ENCODE measurements around the gene EGR4. TPM values are rescaled to one million over a fixed set of nuclear protein-coding genes. Genes with fewer than 3 reads are reported as not detected.

EGR4 gene
- total RNA-seq (2014; rRNA removed; shearing (Covaris generic)) (not detected in 2 replicates), polyA plus RNA-seq (2016; fragmentation: Nextera tagmentation; extraction: Ambion mirVana) (0.23 TPM in 1 of 2 replicates, not detected in the other)
- long read RNA-seq, result 0 reads

DNA sequence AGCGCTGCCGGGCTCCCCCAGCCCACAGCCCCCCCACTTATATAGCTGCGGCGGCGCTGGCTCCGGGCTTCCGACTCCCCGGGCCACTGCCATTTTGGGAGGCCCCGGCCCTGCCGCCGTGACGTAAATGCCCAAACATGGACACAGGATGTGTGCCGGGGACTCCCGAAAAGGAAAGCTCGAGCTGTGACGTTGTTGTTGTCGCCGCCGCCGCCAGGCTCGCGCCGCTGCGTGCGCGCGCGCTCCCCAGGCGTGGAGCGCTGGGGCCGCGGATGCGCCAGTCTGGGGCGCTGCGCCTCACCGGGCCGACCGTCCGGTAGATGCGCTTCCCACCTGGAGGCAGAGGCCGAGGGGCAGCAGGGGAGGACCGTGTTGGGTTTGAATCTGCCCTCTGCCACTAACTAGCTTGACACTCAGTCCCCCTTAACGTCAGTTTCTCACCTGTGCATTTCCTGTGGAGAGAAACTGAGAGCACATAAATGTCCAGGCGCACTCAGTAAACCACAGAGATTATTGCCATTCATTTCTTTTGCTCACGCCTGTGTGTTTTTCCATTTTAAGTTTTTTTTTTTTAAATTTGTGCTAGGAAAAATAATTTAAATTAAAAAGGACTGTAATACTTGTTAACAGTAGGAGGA, at the start of gene EGR4:
TSS of gene EGR4 (minus strand) at position 15 of the 638 bp plus-strand sequence. CDS start 231 bp downstream, outside the sequence.
- Histone ChIP-seq H2AFZ (peak within 1 kb of the TSS; percentile 87), H3K4me1 (ENCODE audit: insufficient read depth) (peaks cover 12% of the 10 kb centered on the region; the same call in 1 of the 2 replicates), H3K27me3 (ENCODE audit: insufficient read depth) (peaks cover 91% of the 10 kb centered on the region), H3F3A (replicated peaks; ENCODE audit: low read depth) (peaks cover 9% of the 10 kb centered on the region), H3K9me2 (ENCODE audit: insufficient read depth) (no peaks in the 10 kb centered on the region), H3K79me2 (replicated peaks; ENCODE audit: insufficient read depth) (no peaks in the 10 kb centered on the region), H3K36me3 (ENCODE audit: insufficient read depth) (no peaks in the 10 kb centered on the region), H4K20me1 (replicated peaks; ENCODE audit: insufficient read depth) (peaks cover 5% of the 10 kb centered on the region), H3K4me3 (peak within 1 kb of the TSS; percentile 67), H3K27ac (ENCODE audit: low read depth) (no peak within 1 kb of the TSS), H3K4me2 (peak within 1 kb of the TSS; percentile 89)
- DNase-seq (ENCODE audit: low spot score) (peak; percentile 95), ATAC-seq (peak; percentile 54)
- Mint-ChIP-seq H3K36me3 (ENCODE audit: low read depth) (no peaks in the 10 kb centered on the region), H3K27me3 (ENCODE audit: insufficient read depth, low read depth, poor library complexity) (peaks cover 66% of the 10 kb centered on the region), H3K9me3 (no peaks in the 10 kb centered on the region), H3K4me3 (peak within 1 kb of the TSS; percentile 75), H3K27ac (no peak within 1 kb of the TSS), H3K4me1 (peaks cover 19% of the 10 kb centered on the region)
- TF ChIP-seq STAT1 (IDR thresholded peaks at IDR 0.05; ENCODE audit: unreplicated experiment) (no peak), NANOG (IDR thresholded peaks at IDR 0.05; ENCODE audit: borderline replicate concordance) (no peak), POLR2AphosphoS5 (IDR thresholded peaks at IDR 0.05; ENCODE audit: low read depth) (no peak), ZNF114 (CRISPR knock-in tag; IDR thresholded peaks at IDR 0.05) (no peak), ZNF331 (CRISPR knock-in tag; IDR thresholded peaks at IDR 0.05; ENCODE audit: low read depth) (no peak), EZH2 (IDR thresholded peaks at IDR 0.05; ENCODE audit: low read depth, unreplicated experiment) (no peak), CREB1 (CRISPR knock-in tag; IDR thresholded peaks at IDR 0.05; ENCODE audit: low read depth) (peak; percentile 94), JUNB (IDR thresholded peaks at IDR 0.05; ENCODE audit: unreplicated experiment) (no peak), EZH2phosphoT487 (IDR thresholded peaks at IDR 0.05; ENCODE audit: unreplicated experiment) (no peak)
- TF ChIP-seq, protein P1, sequence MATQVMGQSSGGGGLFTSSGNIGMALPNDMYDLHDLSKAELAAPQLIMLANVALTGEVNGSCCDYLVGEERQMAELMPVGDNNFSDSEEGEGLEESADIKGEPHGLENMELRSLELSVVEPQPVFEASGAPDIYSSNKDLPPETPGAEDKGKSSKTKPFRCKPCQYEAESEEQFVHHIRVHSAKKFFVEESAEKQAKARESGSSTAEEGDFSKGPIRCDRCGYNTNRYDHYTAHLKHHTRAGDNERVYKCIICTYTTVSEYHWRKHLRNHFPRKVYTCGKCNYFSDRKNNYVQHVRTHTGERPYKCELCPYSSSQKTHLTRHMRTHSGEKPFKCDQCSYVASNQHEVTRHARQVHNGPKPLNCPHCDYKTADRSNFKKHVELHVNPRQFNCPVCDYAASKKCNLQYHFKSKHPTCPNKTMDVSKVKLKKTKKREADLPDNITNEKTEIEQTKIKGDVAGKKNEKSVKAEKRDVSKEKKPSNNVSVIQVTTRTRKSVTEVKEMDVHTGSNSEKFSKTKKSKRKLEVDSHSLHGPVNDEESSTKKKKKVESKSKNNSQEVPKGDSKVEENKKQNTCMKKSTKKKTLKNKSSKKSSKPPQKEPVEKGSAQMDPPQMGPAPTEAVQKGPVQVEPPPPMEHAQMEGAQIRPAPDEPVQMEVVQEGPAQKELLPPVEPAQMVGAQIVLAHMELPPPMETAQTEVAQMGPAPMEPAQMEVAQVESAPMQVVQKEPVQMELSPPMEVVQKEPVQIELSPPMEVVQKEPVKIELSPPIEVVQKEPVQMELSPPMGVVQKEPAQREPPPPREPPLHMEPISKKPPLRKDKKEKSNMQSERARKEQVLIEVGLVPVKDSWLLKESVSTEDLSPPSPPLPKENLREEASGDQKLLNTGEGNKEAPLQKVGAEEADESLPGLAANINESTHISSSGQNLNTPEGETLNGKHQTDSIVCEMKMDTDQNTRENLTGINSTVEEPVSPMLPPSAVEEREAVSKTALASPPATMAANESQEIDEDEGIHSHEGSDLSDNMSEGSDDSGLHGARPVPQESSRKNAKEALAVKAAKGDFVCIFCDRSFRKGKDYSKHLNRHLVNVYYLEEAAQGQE (IDR thresholded peaks at IDR 0.05; ENCODE audit: unreplicated experiment), result no peak
- TF ChIP-seq, protein P2, sequence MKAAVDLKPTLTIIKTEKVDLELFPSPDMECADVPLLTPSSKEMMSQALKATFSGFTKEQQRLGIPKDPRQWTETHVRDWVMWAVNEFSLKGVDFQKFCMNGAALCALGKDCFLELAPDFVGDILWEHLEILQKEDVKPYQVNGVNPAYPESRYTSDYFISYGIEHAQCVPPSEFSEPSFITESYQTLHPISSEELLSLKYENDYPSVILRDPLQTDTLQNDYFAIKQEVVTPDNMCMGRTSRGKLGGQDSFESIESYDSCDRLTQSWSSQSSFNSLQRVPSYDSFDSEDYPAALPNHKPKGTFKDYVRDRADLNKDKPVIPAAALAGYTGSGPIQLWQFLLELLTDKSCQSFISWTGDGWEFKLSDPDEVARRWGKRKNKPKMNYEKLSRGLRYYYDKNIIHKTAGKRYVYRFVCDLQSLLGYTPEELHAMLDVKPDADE (IDR thresholded peaks at IDR 0.05), result no peak
- TF ChIP-seq, protein P3, sequence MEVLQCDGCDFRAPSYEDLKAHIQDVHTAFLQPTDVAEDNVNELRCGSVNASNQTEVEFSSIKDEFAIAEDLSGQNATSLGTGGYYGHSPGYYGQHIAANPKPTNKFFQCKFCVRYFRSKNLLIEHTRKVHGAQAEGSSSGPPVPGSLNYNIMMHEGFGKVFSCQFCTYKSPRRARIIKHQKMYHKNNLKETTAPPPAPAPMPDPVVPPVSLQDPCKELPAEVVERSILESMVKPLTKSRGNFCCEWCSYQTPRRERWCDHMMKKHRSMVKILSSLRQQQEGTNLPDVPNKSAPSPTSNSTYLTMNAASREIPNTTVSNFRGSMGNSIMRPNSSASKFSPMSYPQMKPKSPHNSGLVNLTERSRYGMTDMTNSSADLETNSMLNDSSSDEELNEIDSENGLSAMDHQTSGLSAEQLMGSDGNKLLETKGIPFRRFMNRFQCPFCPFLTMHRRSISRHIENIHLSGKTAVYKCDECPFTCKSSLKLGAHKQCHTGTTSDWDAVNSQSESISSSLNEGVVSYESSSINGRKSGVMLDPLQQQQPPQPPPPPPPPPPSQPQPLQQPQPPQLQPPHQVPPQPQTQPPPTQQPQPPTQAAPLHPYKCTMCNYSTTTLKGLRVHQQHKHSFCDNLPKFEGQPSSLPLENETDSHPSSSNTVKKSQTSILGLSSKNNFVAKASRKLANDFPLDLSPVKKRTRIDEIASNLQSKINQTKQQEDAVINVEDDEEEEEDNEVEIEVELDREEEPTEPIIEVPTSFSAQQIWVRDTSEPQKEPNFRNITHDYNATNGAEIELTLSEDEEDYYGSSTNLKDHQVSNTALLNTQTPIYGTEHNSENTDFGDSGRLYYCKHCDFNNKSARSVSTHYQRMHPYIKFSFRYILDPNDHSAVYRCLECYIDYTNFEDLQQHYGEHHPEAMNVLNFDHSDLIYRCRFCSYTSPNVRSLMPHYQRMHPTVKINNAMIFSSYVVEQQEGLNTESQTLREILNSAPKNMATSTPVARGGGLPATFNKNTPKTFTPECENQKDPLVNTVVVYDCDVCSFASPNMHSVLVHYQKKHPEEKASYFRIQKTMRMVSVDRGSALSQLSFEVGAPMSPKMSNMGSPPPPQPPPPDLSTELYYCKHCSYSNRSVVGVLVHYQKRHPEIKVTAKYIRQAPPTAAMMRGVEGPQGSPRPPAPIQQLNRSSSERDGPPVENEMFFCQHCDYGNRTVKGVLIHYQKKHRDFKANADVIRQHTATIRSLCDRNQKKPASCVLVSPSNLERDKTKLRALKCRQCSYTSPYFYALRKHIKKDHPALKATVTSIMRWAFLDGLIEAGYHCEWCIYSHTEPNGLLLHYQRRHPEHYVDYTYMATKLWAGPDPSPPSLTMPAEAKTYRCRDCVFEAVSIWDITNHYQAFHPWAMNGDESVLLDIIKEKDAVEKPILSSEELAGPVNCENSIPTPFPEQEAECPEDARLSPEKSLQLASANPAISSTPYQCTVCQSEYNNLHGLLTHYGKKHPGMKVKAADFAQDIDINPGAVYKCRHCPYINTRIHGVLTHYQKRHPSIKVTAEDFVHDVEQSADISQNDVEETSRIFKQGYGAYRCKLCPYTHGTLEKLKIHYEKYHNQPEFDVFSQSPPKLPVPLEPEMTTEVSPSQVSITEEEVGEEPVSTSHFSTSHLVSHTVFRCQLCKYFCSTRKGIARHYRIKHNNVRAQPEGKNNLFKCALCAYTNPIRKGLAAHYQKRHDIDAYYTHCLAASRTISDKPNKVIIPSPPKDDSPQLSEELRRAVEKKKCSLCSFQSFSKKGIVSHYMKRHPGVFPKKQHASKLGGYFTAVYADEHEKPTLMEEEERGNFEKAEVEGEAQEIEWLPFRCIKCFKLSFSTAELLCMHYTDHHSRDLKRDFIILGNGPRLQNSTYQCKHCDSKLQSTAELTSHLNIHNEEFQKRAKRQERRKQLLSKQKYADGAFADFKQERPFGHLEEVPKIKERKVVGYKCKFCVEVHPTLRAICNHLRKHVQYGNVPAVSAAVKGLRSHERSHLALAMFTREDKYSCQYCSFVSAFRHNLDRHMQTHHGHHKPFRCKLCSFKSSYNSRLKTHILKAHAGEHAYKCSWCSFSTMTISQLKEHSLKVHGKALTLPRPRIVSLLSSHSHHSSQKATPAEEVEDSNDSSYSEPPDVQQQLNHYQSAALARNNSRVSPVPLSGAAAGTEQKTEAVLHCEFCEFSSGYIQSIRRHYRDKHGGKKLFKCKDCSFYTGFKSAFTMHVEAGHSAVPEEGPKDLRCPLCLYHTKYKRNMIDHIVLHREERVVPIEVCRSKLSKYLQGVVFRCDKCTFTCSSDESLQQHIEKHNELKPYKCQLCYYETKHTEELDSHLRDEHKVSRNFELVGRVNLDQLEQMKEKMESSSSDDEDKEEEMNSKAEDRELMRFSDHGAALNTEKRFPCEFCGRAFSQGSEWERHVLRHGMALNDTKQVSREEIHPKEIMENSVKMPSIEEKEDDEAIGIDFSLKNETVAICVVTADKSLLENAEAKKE (CRISPR knock-in tag; IDR thresholded peaks at IDR 0.05), result no peak
- TF ChIP-seq, protein P4, sequence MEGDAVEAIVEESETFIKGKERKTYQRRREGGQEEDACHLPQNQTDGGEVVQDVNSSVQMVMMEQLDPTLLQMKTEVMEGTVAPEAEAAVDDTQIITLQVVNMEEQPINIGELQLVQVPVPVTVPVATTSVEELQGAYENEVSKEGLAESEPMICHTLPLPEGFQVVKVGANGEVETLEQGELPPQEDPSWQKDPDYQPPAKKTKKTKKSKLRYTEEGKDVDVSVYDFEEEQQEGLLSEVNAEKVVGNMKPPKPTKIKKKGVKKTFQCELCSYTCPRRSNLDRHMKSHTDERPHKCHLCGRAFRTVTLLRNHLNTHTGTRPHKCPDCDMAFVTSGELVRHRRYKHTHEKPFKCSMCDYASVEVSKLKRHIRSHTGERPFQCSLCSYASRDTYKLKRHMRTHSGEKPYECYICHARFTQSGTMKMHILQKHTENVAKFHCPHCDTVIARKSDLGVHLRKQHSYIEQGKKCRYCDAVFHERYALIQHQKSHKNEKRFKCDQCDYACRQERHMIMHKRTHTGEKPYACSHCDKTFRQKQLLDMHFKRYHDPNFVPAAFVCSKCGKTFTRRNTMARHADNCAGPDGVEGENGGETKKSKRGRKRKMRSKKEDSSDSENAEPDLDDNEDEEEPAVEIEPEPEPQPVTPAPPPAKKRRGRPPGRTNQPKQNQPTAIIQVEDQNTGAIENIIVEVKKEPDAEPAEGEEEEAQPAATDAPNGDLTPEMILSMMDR (conservative IDR thresholded peaks at IDR 0.05; ENCODE audit: low read depth in 2 of 2), result peak in 1 of 2 experiments; percentile 23; a peak in 1 of 4 replicates

Measured in GM23338 (cell line).